Naive B cell (primary cell): ENCODE data around the gene GPR4. TPM values are rescaled to one million over a fixed set of nuclear protein-coding genes. Genes with fewer than 3 reads are reported as not detected.

Source experiments
- ATAC-seq, 2 donors: fragments of 150-1000 bp; cut with Tn5 transposase; 2 replicates each; pipeline ENCODE4 v1.10.0; 2021; ENCODE audit warnings: low read depth in 2 of 2, mild to moderate bottlenecking in 2 of 2, moderate library complexity in 2 of 2
- DNase-seq: peaks from one replicate; pipeline ENCODE4 v3.0.0; 2022
- H3K27ac Mint-ChIP-seq, 6 donors: one replicate each; pipeline ENCODE4 v1.8.0; 2020 to 2022; ENCODE audit warnings: mild to moderate bottlenecking in 6 of 6, mixed read lengths in 6 of 6, moderate library complexity in 5 of 6, inconsistent platforms in 2 of 6
- H3K27me3 Mint-ChIP-seq, 3 donors: one replicate each; pipeline ENCODE4 v1.8.0; 2021 to 2022; ENCODE audit warnings: mixed read lengths in 3 of 3, mild to moderate bottlenecking in 1 of 3
- H3K36me3 Mint-ChIP-seq, 2 donors: one replicate each; pipeline ENCODE4 v1.8.0; 2020 to 2022; ENCODE audit warnings: mixed read lengths in 2 of 2, inconsistent platforms in 1 of 2, mild to moderate bottlenecking in 1 of 2
- H3K4me1 Mint-ChIP-seq, 3 donors: one replicate each; pipeline ENCODE4 v1.8.0; 2020 to 2022; ENCODE audit warnings: mixed read lengths in 3 of 3, inconsistent platforms in 1 of 3, mild to moderate bottlenecking in 1 of 3, moderate library complexity in 1 of 3
- H3K4me3 Mint-ChIP-seq, 8 donors: one replicate each; pipeline ENCODE4 v1.8.0; 2020 to 2022; ENCODE audit warnings: mild to moderate bottlenecking in 8 of 8, mixed read lengths in 8 of 8, moderate library complexity in 8 of 8, inconsistent platforms in 2 of 8
- H3K9me3 Mint-ChIP-seq, 7 donors: one replicate each; pipeline ENCODE4 v1.8.0; 2020 to 2022; ENCODE audit warnings: mixed read lengths in 7 of 7, mild to moderate bottlenecking in 5 of 7, inconsistent platforms in 2 of 7, moderate library complexity in 1 of 7
- polyA plus RNA-seq, 6 donors: library from polyadenylated mRNA; unstranded; fragments of 300-500 nt; fragmentation: Illumina TruSeq; gene quantifications; one replicate each; pipeline ENCODE4 v1.2.3, GENCODE V29; 2021; ENCODE audit warnings: low read depth in 6 of 6

GPR4 gene
- polyA plus RNA-seq, result not detected

GRCh38 chr19:45601524-45602374 lies at the start of gene GPR4:
TSS of gene GPR4 (minus strand) at chr19:45602212. CDS start at chr19:45591866, 10,346 bp downstream.
- Mint-ChIP-seq H3K27ac (peak within 1 kb of the TSS in 4 of 6 donors; percentile 1 to 87 (median 58)), H3K9me3 (peaks cover 0 to 6% (median 0%) of the 10 kb centered on the region in 7 donors)
- ATAC-seq, result peak in 1 of 2 donors; percentile 38

DNA sequence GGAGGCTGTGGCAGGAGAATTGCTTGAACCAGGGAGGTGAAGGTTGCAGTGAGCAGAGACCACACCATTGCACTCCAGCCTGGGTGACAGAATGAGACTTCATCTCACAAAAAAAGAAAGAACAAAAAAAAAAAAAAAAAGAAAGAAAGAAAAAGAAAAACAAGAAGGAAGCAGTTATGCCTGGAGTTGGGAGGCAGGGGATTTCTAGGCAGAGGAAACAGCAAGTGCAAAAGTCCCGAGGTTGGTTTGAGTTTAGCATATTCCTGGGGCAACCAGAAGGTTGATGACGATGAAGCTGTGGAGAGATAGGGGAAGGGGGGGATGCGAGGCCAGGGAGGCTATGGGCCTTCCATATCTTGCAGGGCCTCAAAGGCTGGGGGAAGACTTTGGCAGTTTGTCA lies 48.7 kb upstream of the GPR4 start:
- no peak overlapping the region for H3K4me3 Mint-ChIP-seq
- H3K4me1 Mint-ChIP-seq, result peaks cover 7 to 9% (median 8%) of the 10 kb centered on the region in 3 donors
- ATAC-seq, result no peak
- H3K9me3 Mint-ChIP-seq, result no peaks in the 10 kb centered on the region
- peaks cover 13 to 30% (median 17%) of the 10 kb centered on the region in 3 donors for H3K27me3 Mint-ChIP-seq
- H3K27ac Mint-ChIP-seq, result no peak overlapping the region
- no peak for DNase-seq
- H3K36me3 Mint-ChIP-seq, result no peaks in the 10 kb centered on the region

More at GRCh38 chr19:45601524-45602374, at the start of gene GPR4:
- DNase-seq, result no peak
- H3K36me3 Mint-ChIP-seq, result peaks cover 5 to 26% of the 10 kb centered on the region in 2 donors
- H3K4me1 Mint-ChIP-seq, result peaks cover 41 to 46% (median 44%) of the 10 kb centered on the region in 3 donors
- H3K4me3 Mint-ChIP-seq, result peak within 1 kb of the TSS in 6 of 8 donors; percentile 18 to 83 (median 40)
- H3K27me3 Mint-ChIP-seq, result peaks cover 54 to 70% (median 70%) of the 10 kb centered on the region in 3 donors

GRCh38 chr19:45646345-45646698 lies 44.3 kb upstream of the GPR4 start:
- peaks cover 13 to 33% (median 17%) of the 10 kb centered on the region in 3 donors for H3K27me3 Mint-ChIP-seq
- no peak for ATAC-seq
- H3K27ac Mint-ChIP-seq, result no peak overlapping the region
- H3K36me3 Mint-ChIP-seq, result no peaks in the 10 kb centered on the region
- H3K4me1 Mint-ChIP-seq, result peaks cover 25 to 46% (median 40%) of the 10 kb centered on the region in 3 donors
- H3K4me3 Mint-ChIP-seq, result peak overlapping the region; percentile 35 to 91 (median 82)
- H3K9me3 Mint-ChIP-seq, result peaks cover 0 to 2% (median 0%) of the 10 kb centered on the region in 7 donors
- no peak for DNase-seq

GRCh38 chr19:45645631-45646344 lies 43.8 kb upstream of the GPR4 start:
- ATAC-seq (peak; percentile 32 to 43), DNase-seq (peak; percentile 48)
- H3K27ac Mint-ChIP-seq, result peak overlapping the region in 3 of 6 donors; percentile 30 to 70 (median 32)
- peaks cover 30 to 51% (median 46%) of the 10 kb centered on the region in 3 donors for H3K4me1 Mint-ChIP-seq
- peak overlapping the region; percentile 60 to 91 (median 82) for H3K4me3 Mint-ChIP-seq
- peaks cover 0 to 5% (median 0%) of the 10 kb centered on the region in 7 donors for H3K9me3 Mint-ChIP-seq
- H3K27me3 Mint-ChIP-seq, result peaks cover 8 to 28% (median 14%) of the 10 kb centered on the region in 3 donors
- H3K36me3 Mint-ChIP-seq, result no peaks in the 10 kb centered on the region

GRCh38 chr19:45645068-45645630 lies 43.1 kb upstream of the GPR4 start:
- H3K27ac Mint-ChIP-seq, result peak overlapping the region in 2 of 6 donors; percentile 30 to 32

GRCh38 chr19:45643927-45644771 lies 42.1 kb upstream of the GPR4 start:
- Mint-ChIP-seq H3K4me3 (peak overlapping the region in 5 of 8 donors; percentile 68 to 95 (median 80)), H3K36me3 (no peaks in the 10 kb centered on the region), H3K27me3 (peaks cover 7 to 14% (median 8%) of the 10 kb centered on the region in 3 donors), H3K9me3 (peaks cover 0 to 5% (median 0%) of the 10 kb centered on the region in 7 donors), H3K4me1 (peaks cover 32 to 55% (median 53%) of the 10 kb centered on the region in 3 donors), H3K27ac (peak overlapping the region in 2 of 6 donors; percentile 6 to 66)
- DNase-seq (no peak), ATAC-seq (no peak)

More at GRCh38 chr19:45645068-45645630, 43.1 kb upstream of the GPR4 start:
- peak overlapping the region in 7 of 8 donors; percentile 60 to 91 (median 84) for H3K4me3 Mint-ChIP-seq
- ATAC-seq (no peak), DNase-seq (no peak)
- no peaks in the 10 kb centered on the region for H3K36me3 Mint-ChIP-seq
- H3K4me1 Mint-ChIP-seq, result peaks cover 32 to 53% (median 51%) of the 10 kb centered on the region in 3 donors
- H3K9me3 Mint-ChIP-seq, result peaks cover 0 to 5% (median 0%) of the 10 kb centered on the region in 7 donors
- H3K27me3 Mint-ChIP-seq, result peaks cover 7 to 21% (median 8%) of the 10 kb centered on the region in 3 donors

- peaks cover 7 to 13% (median 8%) of the 10 kb centered on the region in 3 donors for H3K27me3 Mint-ChIP-seq
- peak; percentile 92 for DNase-seq
- H3K9me3 Mint-ChIP-seq, result peaks cover 0 to 5% (median 0%) of the 10 kb centered on the region in 7 donors
- H3K4me3 Mint-ChIP-seq, result peak overlapping the region; percentile 65 to 97 (median 86)
- ATAC-seq, result peak; percentile 51 to 55
- H3K4me1 Mint-ChIP-seq, result peaks cover 39 to 62% (median 61%) of the 10 kb centered on the region in 3 donors
- no peaks in the 10 kb centered on the region for H3K36me3 Mint-ChIP-seq
- peak overlapping the region; percentile 72 to 98 (median 92) for H3K27ac Mint-ChIP-seq
Observed at GRCh38 chr19:45643024-45643926, 41.3 kb upstream of the GPR4 start.

GRCh38 chr19:45641274-45642105 lies 39.5 kb upstream of the GPR4 start:
- Mint-ChIP-seq H3K27ac (peak overlapping the region in 5 of 6 donors; percentile 88 to 98 (median 95)), H3K27me3 (peaks cover 6 to 11% (median 7%) of the 10 kb centered on the region in 3 donors), H3K4me3 (peak overlapping the region; percentile 86 to 97 (median 92)), H3K36me3 (no peaks in the 10 kb centered on the region), H3K4me1 (peaks cover 39 to 61% (median 60%) of the 10 kb centered on the region in 3 donors), H3K9me3 (peaks cover 0 to 5% (median 0%) of the 10 kb centered on the region in 7 donors)
- ATAC-seq, result peak; percentile 3 to 11
- DNase-seq, result peak; percentile 55

- DNase-seq (no peak), ATAC-seq (no peak)
- Mint-ChIP-seq H3K4me1 (peaks cover 33 to 55% (median 53%) of the 10 kb centered on the region in 3 donors), H3K9me3 (peaks cover 0 to 5% (median 0%) of the 10 kb centered on the region in 7 donors), H3K27ac (peak overlapping the region in 5 of 6 donors; percentile 88 to 98 (median 95)), H3K36me3 (no peaks in the 10 kb centered on the region), H3K27me3 (peaks cover 0 to 5% (median 1%) of the 10 kb centered on the region in 3 donors), H3K4me3 (peak overlapping the region; percentile 86 to 97 (median 92))
Observed at GRCh38 chr19:45640849-45641273, 38.8 kb upstream of the GPR4 start.

DNA sequence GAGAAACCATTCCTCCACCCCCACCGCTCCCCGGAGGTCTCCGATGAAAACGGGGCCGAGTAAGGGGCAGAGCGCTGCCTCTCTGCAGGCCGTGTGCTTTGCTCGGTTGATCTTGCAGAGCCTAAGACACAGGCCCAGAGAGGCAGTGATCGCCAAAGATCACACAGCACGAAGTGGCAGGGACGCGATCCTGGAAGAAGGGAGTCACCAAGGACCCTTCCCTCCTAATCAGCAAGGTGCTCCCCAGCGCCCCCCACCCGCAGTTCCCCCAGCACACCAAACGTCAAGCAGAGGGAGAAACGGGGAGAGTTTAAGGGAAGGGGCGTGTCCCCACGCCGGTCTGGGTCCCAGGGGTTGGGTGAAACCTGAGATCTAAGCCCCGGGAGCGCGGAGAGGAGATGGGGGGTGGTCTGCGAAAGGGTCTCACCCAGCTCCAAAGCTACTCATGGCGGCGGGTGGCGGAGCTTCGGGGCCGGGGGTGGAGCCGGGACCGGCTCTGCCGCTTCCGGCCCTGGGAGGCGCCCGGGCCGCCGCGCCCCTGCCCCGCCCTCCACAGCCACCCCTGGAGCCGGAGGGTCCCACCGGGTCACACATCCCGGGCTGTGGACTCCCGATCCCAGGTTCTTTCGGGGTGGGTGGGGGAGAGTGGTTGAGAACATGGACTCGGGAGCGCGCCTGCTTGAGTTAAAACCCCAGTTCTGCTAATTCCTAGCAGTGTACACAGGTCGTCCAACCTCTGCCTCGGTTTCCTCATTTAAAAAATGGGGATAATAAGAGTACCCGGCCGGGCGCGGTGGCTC lies 37.1 kb upstream of the GPR4 start, which contains the start of gene EML2:
Gene EML2 (minus strand): TSS at position 468 of the 800 bp plus-strand sequence. CDS start 21 bp downstream, at position 447.
- Mint-ChIP-seq H3K4me1 (peaks cover 33 to 43% (median 39%) of the 10 kb centered on the region in 3 donors), H3K27ac (peak within 1 kb of the TSS; percentile 57 to 98 (median 85)), H3K27me3 (no peaks in the 10 kb centered on the region), H3K4me3 (peak within 1 kb of the TSS; percentile 90 to 97 (median 94)), H3K9me3 (peaks cover 0 to 5% (median 0%) of the 10 kb centered on the region in 7 donors), H3K36me3 (no peaks in the 10 kb centered on the region)
- ATAC-seq (peak in 1 of 2 donors; percentile 11), DNase-seq (peak; percentile 37)
